ENCODE data around the gene ALOX5. TPM values are rescaled to one million over a fixed set of nuclear protein-coding genes. Genes with fewer than 3 reads are reported as not detected.

ALOX5 gene
- total and polyA plus RNA-seq, 7 experiments from 2014 or later: 1.0 to 143 (median 4.1) TPM

DNA sequence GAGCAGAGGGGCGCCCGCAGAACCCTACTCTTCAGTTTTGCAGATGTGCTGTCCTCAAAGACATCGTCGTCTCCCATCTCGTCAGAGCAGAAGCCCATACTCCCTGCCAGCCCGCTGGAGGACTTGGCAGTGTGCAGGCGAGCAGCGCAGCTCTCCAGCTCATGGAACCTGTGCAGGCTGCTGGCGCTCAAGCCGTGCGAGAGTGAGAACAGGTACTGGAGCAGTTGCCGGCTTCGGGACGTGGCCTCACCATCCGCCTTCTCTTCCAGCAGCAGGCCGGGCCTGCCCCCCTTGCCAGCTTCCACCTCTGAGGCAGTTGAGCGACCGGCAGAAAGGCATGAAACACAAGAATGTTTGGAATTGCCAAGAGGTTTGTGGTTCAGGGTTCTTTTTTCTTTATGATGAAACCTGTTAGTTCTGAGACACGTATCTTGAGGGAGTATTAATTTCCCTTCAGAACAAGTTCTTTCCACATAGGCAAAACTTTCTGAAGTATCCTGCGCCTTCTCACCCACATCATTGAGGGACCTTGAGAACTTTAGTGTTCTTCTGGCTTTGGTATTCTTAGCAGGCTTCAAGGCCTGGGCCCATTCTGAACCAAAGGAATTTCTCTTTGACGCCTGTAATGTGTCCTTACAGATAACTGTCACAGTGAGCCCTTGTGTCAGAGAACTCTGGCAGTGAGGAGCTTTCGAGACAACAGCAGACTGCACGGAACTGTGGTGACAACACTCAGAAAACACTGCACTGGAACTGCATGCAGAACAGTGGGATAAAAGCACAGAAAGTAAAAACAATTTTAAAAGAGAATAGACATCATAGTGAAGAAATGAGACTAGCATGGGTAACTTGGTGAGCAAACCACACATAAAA, 89.5 kb downstream of the ALOX5 start:
- no peaks in the 10 kb centered on the region for H3K27me3 ChIP-seq (ENCODE audit: control insufficient read depth in 2 of 2, insufficient read depth in 2 of 2, low read length in 2 of 2)
- H3K36me3 ChIP-seq (ENCODE audit: control insufficient read depth in 2 of 3, insufficient read depth in 3 of 3, low read length in 3 of 3): peaks cover 0 to 46% (median 15%) of the 10 kb centered on the region in 3 experiments
- no peaks in the 10 kb centered on the region for H3K27me3 Mint-ChIP-seq
- no peak for ATAC-seq
- CTCF ChIA-PET: no interaction called here
- no peak overlapping the region for H3K4me3 Mint-ChIP-seq
- DNase-seq: no peak
- no peaks in the 10 kb centered on the region for H3K9me3 Mint-ChIP-seq
- H3K27ac ChIP-seq (ENCODE audit: low read depth, low read length): no peak overlapping the region
- H3K4me1 Mint-ChIP-seq: peaks cover 13 to 47% (median 24%) of the 10 kb centered on the region in 7 donors
- POLR2A ChIA-PET: no interaction called here
- peaks cover 0 to 3% of the 10 kb centered on the region in 2 donors for H3K4me1 ChIP-seq (ENCODE audit: control insufficient read depth in 2 of 2, insufficient read depth in 2 of 2, low read length in 2 of 2)
- intact Hi-C loops (cut with micrococcal nuclease): loop anchor here (2.0 to 10.0 kb wide), 5 partner anchors 209 to 351 kb away; partner anchors contain the start of genes WASHC2C (in 1 of the 2) and ZFAND4 (in 1 of the 2)
- H3K36me3 Mint-ChIP-seq: peaks cover 18 to 39% (median 20%) of the 10 kb centered on the region in 5 donors
- H3K4me3 ChIP-seq (ENCODE audit: low read length): no peak overlapping the region
- H3K9me3 ChIP-seq (ENCODE audit: control insufficient read depth in 2 of 3, low read length in 3 of 3): no peaks in the 10 kb centered on the region
- peak overlapping the region in 1 of 9 donors; percentile 26 for H3K27ac Mint-ChIP-seq

- H3K27me3 ChIP-seq (ENCODE audit: control insufficient read depth in 2 of 2, insufficient read depth in 2 of 2, low read length in 2 of 2): no peaks in the 10 kb centered on the region
- POLR2A ChIA-PET: no interaction called here
- H3K4me1 ChIP-seq (ENCODE audit: control insufficient read depth in 2 of 2, insufficient read depth in 2 of 2, low read length in 2 of 2): peaks cover under 1 to 6% of the 10 kb centered on the region in 2 donors
- Mint-ChIP-seq H3K36me3 (peaks cover 10 to 23% (median 13%) of the 10 kb centered on the region in 5 donors), H3K9me3 (no peaks in the 10 kb centered on the region), H3K4me1 (peaks cover 19 to 49% (median 29%) of the 10 kb centered on the region in 7 donors), H3K27me3 (no peaks in the 10 kb centered on the region), H3K4me3 (no peak overlapping the region), H3K27ac (peak overlapping the region in 5 of 9 donors; percentile 5 to 83 (median 32))
- no peak overlapping the region for H3K27ac ChIP-seq (ENCODE audit: low read depth, low read length)
- CTCF ChIA-PET: interaction anchor here (0.5 to 1.6 kb wide), 5 partner anchors 12 to 555 kb away, joined by 3 to 8 read pairs (median 4); partner anchors contain the start of gene ZFAND4
- peak; percentile 54 to 81 (median 72) for DNase-seq
- H3K36me3 ChIP-seq (ENCODE audit: control insufficient read depth in 2 of 3, insufficient read depth in 3 of 3, low read length in 3 of 3): peaks cover 0 to 30% (median 6%) of the 10 kb centered on the region in 3 experiments
- intact Hi-C loops (cut with micrococcal nuclease): loop anchor here (2.0 to 10.0 kb wide), 6 partner anchors 117 to 350 kb away; partner anchors contain the start of genes WASHC2C (in 1 of the 2) and ZFAND4 (in 1 of the 2)
- ATAC-seq: peak; percentile 95
- H3K4me3 ChIP-seq (ENCODE audit: low read length): no peak overlapping the region
- no peaks in the 10 kb centered on the region for H3K9me3 ChIP-seq (ENCODE audit: control insufficient read depth in 2 of 3, low read length in 3 of 3)
These were observed 91.0 kb downstream of the ALOX5 start for GRCh38 chr10:45464958-45465567.

- peak overlapping the region in 1 of 10 donors; percentile 1 for H3K4me3 Mint-ChIP-seq
- H3K9me3 Mint-ChIP-seq: no peaks in the 10 kb centered on the region
- Histone ChIP-seq H3K4me3 (ENCODE audit: low read length) (no peak overlapping the region), H3K27me3 (ENCODE audit: control insufficient read depth in 2 of 2, insufficient read depth in 2 of 2, low read length in 2 of 2) (no peaks in the 10 kb centered on the region), H3K9me3 (ENCODE audit: control insufficient read depth in 2 of 3, low read length in 3 of 3) (no peaks in the 10 kb centered on the region), H3K36me3 (ENCODE audit: control insufficient read depth in 2 of 3, insufficient read depth in 3 of 3, low read length in 3 of 3) (peaks cover 0 to 15% (median 0%) of the 10 kb centered on the region in 3 experiments), H3K27ac (ENCODE audit: low read depth, low read length) (no peak overlapping the region), H3K4me1 (ENCODE audit: control insufficient read depth in 2 of 2, insufficient read depth in 2 of 2, low read length in 2 of 2) (peaks cover 12 to 19% of the 10 kb centered on the region in 2 donors)
- H3K27ac Mint-ChIP-seq: peak overlapping the region in 2 of 9 donors; percentile 12 to 14
- no peak for DNase-seq
- ChIA-PET CTCF (no interaction called here), POLR2A (interaction anchor here (0.6 kb wide), 1 partner anchor 200 kb away, joined by 3 read pairs; no protein-coding TSS in a partner anchor)
- ATAC-seq: no peak
- H3K4me1 Mint-ChIP-seq: peaks cover 25 to 54% (median 44%) of the 10 kb centered on the region in 7 donors
- intact Hi-C loops (cut with micrococcal nuclease): loop anchor here (5.0 to 10.0 kb wide), 3 partner anchors 116 to 348 kb away; no protein-coding TSS in a partner anchor
- H3K36me3 Mint-ChIP-seq: peaks cover 4 to 12% (median 5%) of the 10 kb centered on the region in 5 donors
- H3K27me3 Mint-ChIP-seq: no peaks in the 10 kb centered on the region
These were observed 92.8 kb downstream of the ALOX5 start for GRCh38 chr10:45466784-45467183.

DNA sequence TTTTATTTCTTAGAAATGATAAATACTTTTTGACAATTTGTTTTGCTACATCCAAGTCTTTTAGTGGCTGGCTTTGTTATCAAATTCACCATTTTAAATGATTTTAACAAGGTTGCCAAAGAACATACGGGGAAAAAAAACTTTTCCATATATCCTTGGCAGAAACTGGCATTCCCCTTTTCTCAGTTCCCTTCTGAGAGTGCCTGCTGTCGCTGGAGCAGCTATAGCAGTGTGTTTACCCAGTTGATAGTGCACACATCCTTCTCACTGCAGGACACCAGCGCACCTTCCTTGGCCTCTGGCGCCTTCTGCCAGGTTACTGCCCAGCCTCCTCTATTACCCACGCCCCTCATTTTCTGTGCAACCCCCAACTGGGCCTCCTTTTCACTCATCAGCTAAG, 94.1 kb downstream of the ALOX5 start:
- intact Hi-C loops (cut with micrococcal nuclease): loop anchor here (5.0 to 10.0 kb wide), 3 partner anchors 114 to 347 kb away; no protein-coding TSS in a partner anchor
- peaks cover 26 to 63% (median 50%) of the 10 kb centered on the region in 7 donors for H3K4me1 Mint-ChIP-seq

GRCh38 chr10:45470098-45471012, 96.3 kb downstream of the ALOX5 start:
- H3K27ac Mint-ChIP-seq: peak overlapping the region; percentile 74 to 93 (median 88)
- H3K4me3 Mint-ChIP-seq: peak overlapping the region; percentile 48 to 73 (median 62)
- Histone ChIP-seq H3K4me3 (ENCODE audit: low read length) (no peak overlapping the region), H3K27ac (ENCODE audit: low read depth, low read length) (peak overlapping the region; percentile 45), H3K27me3 (ENCODE audit: control insufficient read depth in 2 of 2, insufficient read depth in 2 of 2, low read length in 2 of 2) (no peaks in the 10 kb centered on the region), H3K9me3 (ENCODE audit: control insufficient read depth in 2 of 3, low read length in 3 of 3) (no peaks in the 10 kb centered on the region), H3K4me1 (ENCODE audit: control insufficient read depth in 2 of 2, insufficient read depth in 2 of 2, low read length in 2 of 2) (peaks cover 12 to 16% of the 10 kb centered on the region in 2 donors), H3K36me3 (ENCODE audit: control insufficient read depth in 2 of 3, insufficient read depth in 3 of 3, low read length in 3 of 3) (no peaks in the 10 kb centered on the region)
- peak; percentile 17 to 84 (median 74) for DNase-seq
- POLR2A ChIA-PET: no interaction called here
- ATAC-seq: peak; percentile 91
- CTCF ChIA-PET: no interaction called here
- H3K9me3 Mint-ChIP-seq: peaks cover 0 to 4% (median 0%) of the 10 kb centered on the region in 11 donors
- H3K27me3 Mint-ChIP-seq: no peaks in the 10 kb centered on the region
- intact Hi-C loops (cut with micrococcal nuclease): loop anchor here in 1 of 2 donors (1.0 to 2.0 kb wide), 3 partner anchors 52 to 202 kb away; partner anchors contain the start of gene ZFAND4
- peaks cover 18 to 57% (median 43%) of the 10 kb centered on the region in 7 donors for H3K4me1 Mint-ChIP-seq
- H3K36me3 Mint-ChIP-seq: peaks cover 0 to 8% (median 4%) of the 10 kb centered on the region in 5 donors

More for the DNA sequence above, 94.1 kb downstream of the ALOX5 start:
- H3K9me3 ChIP-seq (ENCODE audit: control insufficient read depth in 2 of 3, low read length in 3 of 3): no peaks in the 10 kb centered on the region
- Mint-ChIP-seq H3K27ac (peak overlapping the region in 3 of 9 donors; percentile 82 to 89 (median 86)), H3K9me3 (no peaks in the 10 kb centered on the region), H3K27me3 (no peaks in the 10 kb centered on the region), H3K36me3 (peaks cover 0 to 3% (median 0%) of the 10 kb centered on the region in 5 donors), H3K4me3 (no peak overlapping the region)
- DNase-seq: no peak
- no peaks in the 10 kb centered on the region for H3K27me3 ChIP-seq (ENCODE audit: control insufficient read depth in 2 of 2, insufficient read depth in 2 of 2, low read length in 2 of 2)
- ChIA-PET POLR2A (interaction anchor here (0.7 kb wide), 1 partner anchor 229 kb away, joined by 3 read pairs; no protein-coding TSS in a partner anchor), CTCF (no interaction called here)
- H3K4me1 ChIP-seq (ENCODE audit: control insufficient read depth in 2 of 2, insufficient read depth in 2 of 2, low read length in 2 of 2): peaks cover 12 to 19% of the 10 kb centered on the region in 2 donors
- H3K27ac ChIP-seq (ENCODE audit: low read depth, low read length): no peak overlapping the region
- no peak for ATAC-seq
- peaks cover 0 to 12% (median 0%) of the 10 kb centered on the region in 3 experiments for H3K36me3 ChIP-seq (ENCODE audit: control insufficient read depth in 2 of 3, insufficient read depth in 3 of 3, low read length in 3 of 3)
- H3K4me3 ChIP-seq (ENCODE audit: low read length): no peak overlapping the region

Measured in naive thymus-derived CD4-positive, alpha-beta T cell (primary cell).